AG04450 (cell line): ENCODE measurements around the gene CHCHD3. TPM values are rescaled to one million over a fixed set of nuclear protein-coding genes. Genes with fewer than 3 reads are reported as not detected.

Experiments used
- CTCF ChIA-PET: fragments of 300-600, 350-600 bp; formaldehyde crosslinking; extraction: SDS; loops from one replicate; lab custom pipeline; 2022; ENCODE audit warnings: antibody characterized with exemption, inconsistent platforms; lab: Charles Lee
- POLR2A ChIA-PET: fragments of 350-600 bp; formaldehyde crosslinking; extraction: SDS; loops from one replicate; lab custom pipeline; 2021; ENCODE audit warnings: antibody characterized with exemption, inconsistent platforms; lab: Yijun Ruan, JAX
- DNase-seq: peaks from one replicate; pipeline ENCODE4 v3.0.0-alpha.2; 2011; ENCODE audit warnings: low read depth, low spot score
- H3K27ac ChIP-seq: one replicate; pipeline ENCODE4 v1.5.1; 2012; ENCODE audit warnings: low read depth, low read length, control low read depth
- H3K27me3 ChIP-seq: one replicate; pipeline ENCODE4 v1.6.0; 2012; ENCODE audit warnings: low read length; ENCODE audit not compliant: control insufficient read depth, insufficient read depth
- H3K4me3 ChIP-seq: 2 replicates; pipeline ENCODE4 v1.5.1; 2011; ENCODE audit warnings: mild to moderate bottlenecking, low read depth, low read length, control low read depth
- H3K9me3 ChIP-seq: 2 replicates; pipeline ENCODE4 v1.5.1; 2012; ENCODE audit warnings: low read length; ENCODE audit not compliant: control insufficient read depth, insufficient read depth
- CTCF ChIP-seq: IDR thresholded peaks from 2 replicates; pipeline ENCODE4 v1.5.1; 2011; ENCODE audit warnings: low read depth, low read length, control low read depth, inconsistent platforms
- polyA plus RNA-seq: library from polyadenylated mRNA; depleted of rRNA; stranded (reverse); fragments of >200 nt; gene quantifications from 2 replicates; pipeline ENCODE4 v1.2.3, GENCODE V29; 2011

The CHCHD3 gene
- polyA plus RNA-seq, 1 experiment = 77.8 TPM

- POLR2A ChIA-PET = no interaction called here
- Histone ChIP-seq H3K9me3 (no peaks in the 10 kb centered on the region), H3K27ac (no peak overlapping the region), H3K27me3 (no peaks in the 10 kb centered on the region), H3K4me3 (no peak overlapping the region)
- CTCF ChIA-PET = no interaction called here
- TF ChIP-seq CTCF = no peak
- no peak for DNase-seq
Measured at GRCh38 chr7:132825932-132826835, 255.7 kb downstream of the CHCHD3 start.

DNA sequence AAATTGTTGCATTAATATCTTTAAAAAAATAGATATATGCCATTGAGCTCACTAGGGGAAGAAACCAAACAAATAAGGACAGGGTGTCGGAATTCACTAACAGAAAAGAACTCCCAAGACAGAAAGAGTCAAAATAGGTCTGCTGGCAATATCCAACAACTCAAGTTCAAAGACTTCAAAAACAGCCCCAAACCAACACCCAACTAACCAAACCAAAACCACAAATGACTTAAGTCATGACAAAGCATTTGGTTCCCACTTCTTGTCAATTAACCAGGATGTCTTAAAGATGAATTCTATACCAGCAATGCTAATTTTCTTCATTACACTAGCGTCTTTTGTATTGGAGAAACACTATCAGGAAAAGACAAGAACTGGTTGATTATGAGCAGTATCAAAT, 256.7 kb downstream of the CHCHD3 start:
- DNase-seq = no peak
- H3K27me3 ChIP-seq = no peaks in the 10 kb centered on the region

GRCh38 chr7:132819648-132820047, 262.2 kb downstream of the CHCHD3 start:
- Histone ChIP-seq H3K9me3 (no peaks in the 10 kb centered on the region), H3K4me3 (no peak overlapping the region), H3K27me3 (no peaks in the 10 kb centered on the region), H3K27ac (no peak overlapping the region)
- CTCF ChIA-PET = no interaction called here
- POLR2A ChIA-PET = no interaction called here
- TF ChIP-seq CTCF = no peak
- no peak for DNase-seq

More for the DNA sequence above, 256.7 kb downstream of the CHCHD3 start:
- H3K4me3 ChIP-seq = no peak overlapping the region
- H3K27ac ChIP-seq = no peak overlapping the region
- CTCF ChIA-PET = no interaction called here
- POLR2A ChIA-PET = no interaction called here
- no peak for TF ChIP-seq CTCF
- no peaks in the 10 kb centered on the region for H3K9me3 ChIP-seq

DNA sequence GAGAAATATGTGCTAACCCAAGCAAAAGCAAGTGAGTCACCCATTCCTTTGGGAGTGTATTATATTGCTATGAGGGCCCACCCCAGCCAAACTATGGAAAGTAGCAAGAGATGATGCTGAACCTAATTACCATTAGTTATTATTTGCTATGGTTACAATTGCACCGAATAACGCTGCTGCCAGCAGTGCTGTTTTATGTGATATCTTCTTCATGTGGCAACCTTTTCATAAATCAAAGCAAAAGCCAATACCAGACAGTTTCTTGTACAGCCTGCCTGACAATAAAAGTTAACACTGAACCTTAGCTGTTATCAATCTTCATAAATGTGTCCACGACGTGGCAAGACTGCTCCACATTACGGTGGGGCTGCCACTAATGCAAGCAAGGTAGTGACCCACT, 263.9 kb downstream of the CHCHD3 start:
- no peak overlapping the region for H3K27ac ChIP-seq
- CTCF ChIA-PET = interaction anchor here (0.6 kb wide), 1 partner anchor 462 kb away, joined by 3 read pairs; no protein-coding TSS in a partner anchor
- no peak for TF ChIP-seq CTCF
- no peaks in the 10 kb centered on the region for H3K9me3 ChIP-seq
- no peak for DNase-seq
- POLR2A ChIA-PET = no interaction called here
- H3K4me3 ChIP-seq = no peak overlapping the region
- H3K27me3 ChIP-seq = no peaks in the 10 kb centered on the region

- Histone ChIP-seq H3K4me3 (no peak overlapping the region), H3K9me3 (no peaks in the 10 kb centered on the region), H3K27me3 (no peaks in the 10 kb centered on the region), H3K27ac (no peak overlapping the region)
- ChIA-PET POLR2A (no interaction called here), CTCF (no interaction called here)
- DNase-seq = no peak
- no peak for TF ChIP-seq CTCF
Measured at GRCh38 chr7:132815696-132816311, 266.1 kb downstream of the CHCHD3 start.
